IMR-90 (cell line): Measurements from ENCODE around the gene RABL2A.
"Not testable (repeated sequence)": the region's sequence is repeated elsewhere in the genome, so short reads cannot be mapped to it uniquely, and the experiment has no call there.

Source experiments
- CHD1 ChIP-seq: IDR thresholded peaks from 2 replicates; pipeline ENCODE4 v1.6.1; 2012; ENCODE audit warnings: low read depth, low read length, improper control_type of control experiment
- MXI1 ChIP-seq: IDR thresholded peaks from 2 replicates; pipeline ENCODE4 v1.6.1; 2012; ENCODE audit warnings: low read depth, mild to moderate bottlenecking, low read length, moderate library complexity, borderline replicate concordance
- RCOR1 ChIP-seq: IDR thresholded peaks from 2 replicates; pipeline ENCODE4 v1.6.1; 2012; ENCODE audit warnings: mild to moderate bottlenecking, low read length, improper control_type of control experiment; ENCODE audit not compliant: insufficient replicate concordance
- TF ChIP-seq, protein P1 (sequence below): conservative IDR thresholded peaks from 2 replicates; pipeline ENCODE4 v1.5.1; 2012; ENCODE audit warnings: mild to moderate bottlenecking, low read depth, low read length, improper control_type of control experiment

GRCh38 chr2:113595725-113596124 lies 31.3 kb upstream of the RABL2A start:
- not testable (repeated sequence) for TF ChIP-seq RCOR1, CHD1, MXI1
- TF ChIP-seq, protein P1, sequence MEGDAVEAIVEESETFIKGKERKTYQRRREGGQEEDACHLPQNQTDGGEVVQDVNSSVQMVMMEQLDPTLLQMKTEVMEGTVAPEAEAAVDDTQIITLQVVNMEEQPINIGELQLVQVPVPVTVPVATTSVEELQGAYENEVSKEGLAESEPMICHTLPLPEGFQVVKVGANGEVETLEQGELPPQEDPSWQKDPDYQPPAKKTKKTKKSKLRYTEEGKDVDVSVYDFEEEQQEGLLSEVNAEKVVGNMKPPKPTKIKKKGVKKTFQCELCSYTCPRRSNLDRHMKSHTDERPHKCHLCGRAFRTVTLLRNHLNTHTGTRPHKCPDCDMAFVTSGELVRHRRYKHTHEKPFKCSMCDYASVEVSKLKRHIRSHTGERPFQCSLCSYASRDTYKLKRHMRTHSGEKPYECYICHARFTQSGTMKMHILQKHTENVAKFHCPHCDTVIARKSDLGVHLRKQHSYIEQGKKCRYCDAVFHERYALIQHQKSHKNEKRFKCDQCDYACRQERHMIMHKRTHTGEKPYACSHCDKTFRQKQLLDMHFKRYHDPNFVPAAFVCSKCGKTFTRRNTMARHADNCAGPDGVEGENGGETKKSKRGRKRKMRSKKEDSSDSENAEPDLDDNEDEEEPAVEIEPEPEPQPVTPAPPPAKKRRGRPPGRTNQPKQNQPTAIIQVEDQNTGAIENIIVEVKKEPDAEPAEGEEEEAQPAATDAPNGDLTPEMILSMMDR, result not testable (repeated sequence)
